Stimulated activated CD8-positive, alpha-beta memory T cell treated with anti-CD3 and anti-CD28 coated beads, Interleukin-4, amount 100 ng/mL, for 1 hour (primary cell): ENCODE data around the gene SH3TC2.
"Not testable (repeated sequence)": the region's sequence is repeated elsewhere in the genome, so short reads cannot be mapped to it uniquely, and the experiment has no call there.

Experiments
- DNase-seq, 2 donors: peaks; one replicate each; pipeline ENCODE4 v3.0.0-alpha.2; 2020; ENCODE audit warnings: low read depth in 2 of 2, low spot score in 1 of 2

Gene SH3TC2

DNA sequence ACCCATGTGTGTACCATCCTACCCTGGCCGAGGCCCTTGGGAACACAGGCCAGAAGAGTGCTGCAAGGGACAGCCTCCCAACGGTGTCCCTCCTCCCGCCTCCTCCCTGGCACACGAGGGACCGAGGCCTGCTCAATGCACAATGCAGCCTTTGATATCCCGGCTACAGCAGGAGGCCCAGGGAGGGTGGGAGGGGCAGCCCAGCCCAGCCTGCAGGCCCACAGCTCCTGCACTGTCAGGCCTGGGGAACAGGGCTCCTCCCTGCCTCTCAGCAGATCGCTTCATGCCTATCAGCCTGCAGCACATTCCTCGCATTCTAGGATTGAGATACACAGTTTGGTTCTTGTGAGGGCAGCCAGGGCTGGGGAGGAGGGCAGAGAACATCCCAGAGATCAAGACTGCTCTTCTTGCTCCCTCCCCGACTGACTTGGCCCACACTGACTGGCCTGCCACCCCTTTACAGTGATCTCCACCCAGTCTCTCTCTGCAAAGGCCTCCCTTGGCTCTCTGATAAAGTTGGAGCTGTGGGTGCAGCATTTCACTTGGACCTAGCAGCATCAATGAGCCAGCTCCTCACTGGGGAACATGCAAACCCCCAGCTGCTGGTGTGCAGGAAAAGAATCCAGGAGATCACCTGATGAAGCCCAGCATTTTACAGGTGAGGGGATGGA, at the start of gene SH3TC2:
TSS of gene SH3TC2 (minus strand) at position 46 of the 671 bp plus-strand sequence. CDS start at position 6, 40 bp downstream.
- DNase-seq: no peak

DNA sequence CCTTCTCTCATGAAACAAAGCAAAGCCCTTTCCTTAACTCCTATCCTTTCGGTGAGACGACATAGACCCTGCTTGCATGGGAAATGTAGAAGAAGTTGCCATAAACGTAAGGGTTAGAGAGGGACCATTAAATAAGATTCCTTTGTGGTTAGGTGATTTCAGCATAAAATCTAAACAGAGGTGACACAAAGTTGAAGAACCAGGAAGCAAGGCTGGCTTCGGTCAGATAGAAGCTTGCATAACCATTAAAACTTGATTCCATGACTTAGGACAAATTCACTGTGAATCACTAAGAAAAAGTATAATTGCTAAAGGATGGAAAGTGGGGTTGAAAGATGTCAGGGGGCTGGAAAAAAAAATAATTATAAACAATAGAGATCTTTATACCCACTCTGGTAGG, 47.5 kb upstream of the SH3TC2 start:
- no peak for DNase-seq

DNA sequence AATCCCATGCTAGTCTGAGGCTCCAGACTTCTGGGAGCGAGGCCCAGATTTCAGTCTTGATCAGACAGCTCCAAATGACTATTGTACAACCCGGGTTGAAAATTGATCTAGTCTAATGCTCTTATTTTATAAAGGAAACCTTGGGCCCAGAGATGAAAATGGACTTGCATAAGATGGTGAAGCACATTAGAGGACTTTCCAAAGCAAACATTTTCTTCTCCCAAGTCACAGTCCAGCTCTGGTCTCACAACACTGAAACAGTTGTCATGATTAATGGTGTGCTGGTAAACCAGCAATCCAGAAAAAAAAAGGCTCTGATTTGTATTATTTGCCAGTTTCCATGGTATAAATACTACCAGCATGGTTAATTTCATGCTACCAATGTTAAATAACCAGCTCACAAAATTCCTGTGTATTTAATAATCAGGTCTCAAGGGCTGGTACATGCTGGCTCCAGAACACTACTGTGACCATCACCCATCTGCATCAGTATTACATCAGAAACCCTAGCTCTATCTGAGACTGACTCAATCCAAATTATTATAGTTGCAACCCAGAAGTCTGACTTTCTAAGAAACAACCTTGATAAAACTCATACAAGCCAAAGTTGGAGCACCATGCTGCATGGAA, 45.9 kb upstream of the SH3TC2 start:
- no peak for DNase-seq

DNA sequence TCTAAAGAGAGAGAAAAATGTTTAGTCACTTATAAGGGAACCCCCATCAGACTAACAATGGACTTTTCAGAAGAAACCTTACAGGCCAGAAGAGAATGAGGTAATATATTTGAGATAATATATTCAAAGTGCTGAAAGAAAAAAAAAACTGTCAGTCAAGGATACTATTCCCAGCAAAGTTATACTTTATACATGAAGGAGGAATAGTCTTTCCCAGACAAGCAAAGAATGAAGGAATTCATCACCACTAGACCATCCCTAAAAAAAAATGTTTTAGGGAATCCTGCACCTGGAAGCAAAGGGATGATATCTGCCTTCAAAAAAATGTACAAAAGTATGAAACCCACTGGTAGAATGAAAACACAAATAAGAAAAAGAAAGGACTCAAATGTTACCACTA, 37.5 kb upstream of the SH3TC2 start:
- DNase-seq: no peak

DNA sequence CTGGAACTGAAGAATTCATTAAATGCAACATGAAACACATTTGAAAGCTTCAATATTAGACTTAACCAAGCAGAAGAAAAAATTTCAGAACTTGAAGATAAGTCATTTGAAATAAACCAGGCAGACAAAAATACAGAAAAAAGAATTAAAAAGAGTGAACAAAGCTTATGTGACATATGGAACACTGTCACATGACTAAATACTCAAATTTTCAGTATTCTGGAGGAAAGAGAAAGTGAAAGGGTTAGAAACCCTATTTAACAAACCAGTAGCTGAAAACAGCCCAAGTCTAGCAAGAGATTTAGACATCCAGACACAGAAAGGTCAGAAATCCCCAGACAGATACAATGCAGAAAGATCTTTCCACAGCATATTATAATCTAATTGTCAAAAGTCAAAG, 37.1 kb upstream of the SH3TC2 start:
- DNase-seq: no peak

DNA sequence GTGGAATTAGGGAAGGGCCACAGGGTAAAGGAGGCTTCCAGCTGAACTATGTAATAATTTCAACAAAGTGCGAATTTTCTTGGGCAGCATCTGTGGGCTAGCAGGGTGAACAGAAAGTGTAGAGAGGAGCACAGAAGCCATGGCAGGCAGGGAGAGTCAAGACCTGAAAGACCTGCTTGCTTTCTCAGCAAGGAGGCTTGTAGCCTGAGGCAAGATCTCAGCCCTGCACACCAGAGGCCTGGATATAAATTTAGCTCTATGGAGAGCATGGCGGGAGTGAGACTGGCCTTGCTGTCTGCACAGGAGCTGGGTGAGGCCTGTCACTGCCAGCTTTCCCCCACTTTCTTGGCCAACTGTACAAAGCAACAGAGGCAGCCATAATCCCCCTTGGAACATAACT, 32.1 kb upstream of the SH3TC2 start:
- DNase-seq: no peak

DNA sequence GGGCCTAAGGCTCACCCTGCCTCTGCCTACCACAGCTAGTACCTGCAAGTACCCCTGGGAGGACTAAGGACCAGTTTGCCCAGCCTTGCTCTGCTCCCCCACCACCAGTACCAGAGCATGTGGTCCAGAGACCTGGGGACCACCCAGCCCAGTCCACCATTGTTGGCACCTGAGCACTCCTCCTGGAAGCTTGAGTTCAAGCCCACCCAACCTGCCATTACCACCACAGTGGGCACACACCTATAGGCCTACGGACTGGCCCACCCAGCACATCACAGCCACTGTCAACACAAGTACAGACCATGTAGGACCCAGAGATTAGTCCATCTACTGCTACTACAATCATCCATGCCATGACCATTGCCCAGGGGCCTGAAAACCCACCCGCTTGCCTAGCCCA, 30.8 kb upstream of the SH3TC2 start:
- DNase-seq: no peak

DNA sequence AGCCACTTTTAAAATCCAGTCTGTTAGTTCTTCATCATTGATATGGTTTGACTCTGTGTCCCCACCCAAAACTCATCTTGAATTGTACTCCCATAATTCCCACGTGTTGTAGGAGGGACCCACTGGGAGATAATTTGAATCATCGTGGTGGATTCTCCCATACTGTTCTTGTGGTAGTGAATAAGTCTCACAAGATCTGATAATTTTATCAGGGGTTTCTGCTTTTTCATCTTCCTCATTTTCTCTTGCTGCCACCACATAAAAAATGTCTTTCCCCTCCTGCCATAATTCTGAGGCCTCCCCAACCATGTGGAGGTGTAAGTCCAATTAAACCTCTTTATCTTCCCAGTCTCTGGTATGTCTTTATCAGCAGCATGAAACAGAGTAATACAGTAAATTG, 26.9 kb upstream of the SH3TC2 start:
- DNase-seq: no peak

DNA sequence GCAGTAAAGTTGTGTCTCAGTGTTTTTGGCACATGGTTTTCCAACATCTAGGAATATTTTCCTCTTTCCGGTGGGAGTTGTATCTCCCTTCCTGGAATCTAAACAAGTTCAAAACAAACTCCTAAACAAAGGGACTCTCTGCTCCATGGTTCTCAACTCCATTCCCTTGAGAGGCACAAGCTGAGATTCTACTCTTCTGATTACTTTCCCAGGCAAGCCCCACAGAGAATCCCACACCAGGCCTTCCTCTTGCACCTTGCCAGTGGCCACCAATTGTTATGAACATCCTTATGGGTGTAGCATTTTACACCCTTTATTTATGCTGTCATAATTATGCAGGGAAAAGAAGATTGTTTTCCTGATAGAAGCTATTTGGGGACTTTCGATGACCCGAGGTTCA, 25.8 kb upstream of the SH3TC2 start:
- DNase-seq: no peak

DNA sequence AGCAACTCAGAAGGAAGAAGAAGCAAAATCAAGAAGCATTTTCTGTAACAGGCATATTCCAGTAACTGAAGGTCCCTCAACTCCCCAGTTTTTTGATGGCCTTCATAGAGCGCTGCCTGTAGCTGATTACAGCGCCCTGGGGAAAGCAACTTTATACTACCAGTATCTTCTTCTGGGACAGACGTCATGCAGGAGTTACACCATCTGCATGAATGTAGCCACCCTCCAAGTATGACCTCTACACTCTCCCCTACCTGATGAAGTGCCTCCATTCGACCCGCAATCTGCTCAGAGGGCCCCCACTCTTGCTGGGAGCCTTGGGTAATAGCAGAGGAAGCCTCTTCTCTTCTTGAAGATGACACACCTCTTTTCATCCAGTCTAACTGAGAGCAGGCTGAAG, 21.0 kb upstream of the SH3TC2 start:
- DNase-seq: no peak

DNA sequence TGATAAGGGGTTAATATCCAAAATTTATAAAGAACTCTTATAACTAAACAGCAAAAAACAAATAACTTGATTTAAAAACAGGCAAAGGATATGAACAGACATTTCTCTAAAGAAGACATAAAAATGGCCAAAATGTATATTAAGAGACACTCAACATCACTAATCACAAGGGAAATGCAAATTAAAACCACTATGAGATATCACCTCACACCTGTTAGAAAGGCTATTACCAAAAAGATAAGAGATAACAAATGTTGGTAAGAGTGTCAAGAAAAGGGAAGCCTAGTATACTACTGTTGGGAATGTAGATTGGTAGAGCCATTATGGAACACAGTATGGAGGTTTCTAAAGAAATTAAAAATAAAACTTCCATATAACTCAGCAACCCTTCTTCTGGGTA, 19.4 kb upstream of the SH3TC2 start:
- no peak for DNase-seq

DNA sequence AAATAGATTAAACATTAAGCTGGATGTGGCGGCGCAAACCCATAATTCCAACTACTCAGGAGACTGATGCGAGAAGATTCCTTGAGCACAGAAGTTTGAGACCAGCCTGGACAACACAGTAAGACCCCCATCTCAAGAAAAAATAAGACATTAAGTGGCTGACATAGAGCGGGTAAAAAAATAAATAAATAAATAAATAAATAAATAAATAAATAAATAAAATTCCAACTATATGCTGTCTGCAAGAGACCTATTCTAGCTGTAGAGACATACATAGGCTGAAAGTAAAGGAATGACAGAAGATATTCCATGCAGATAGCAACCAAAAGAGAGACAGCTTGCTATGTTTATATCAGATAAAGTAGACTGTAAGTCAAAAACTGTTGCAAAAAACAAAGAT, 17.4 kb upstream of the SH3TC2 start:
- DNase-seq: no peak

DNA sequence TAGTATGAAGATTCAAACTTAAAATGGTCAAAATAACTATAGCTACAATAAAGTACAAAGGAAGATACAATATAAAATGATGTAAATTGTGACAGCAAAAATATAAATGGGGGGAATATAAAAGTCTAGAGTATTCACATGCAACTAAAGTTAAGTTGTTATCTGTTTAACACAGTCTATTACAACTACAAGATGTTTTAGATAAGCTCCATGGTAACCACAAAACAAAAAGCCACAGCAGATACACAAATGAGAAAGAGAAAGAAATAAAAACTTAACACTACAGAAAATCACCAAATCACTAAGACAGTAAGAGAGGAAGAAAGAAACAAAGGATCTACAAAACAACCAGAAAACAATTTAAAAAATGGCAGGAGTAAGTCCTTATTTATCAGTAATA, 17.0 kb upstream of the SH3TC2 start:
- DNase-seq: no peak

DNA sequence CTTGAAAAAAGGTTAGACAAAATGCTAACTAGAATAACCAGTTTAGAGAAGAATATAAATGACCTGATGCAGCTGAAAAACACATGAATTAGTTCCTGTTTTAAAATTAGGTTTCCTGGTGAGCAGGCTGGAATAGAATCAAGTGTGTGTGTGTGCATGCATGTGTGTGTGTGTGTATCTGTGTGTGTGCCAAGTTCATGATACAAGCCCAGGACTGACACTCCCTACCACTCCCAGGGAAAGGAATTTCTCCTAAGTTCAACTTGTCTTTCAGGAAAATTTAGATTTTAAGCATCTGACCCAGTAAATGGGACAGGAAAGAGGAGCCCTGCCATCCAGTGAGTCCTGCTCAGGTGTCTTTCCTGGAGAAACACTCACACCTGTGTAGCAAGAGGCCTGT, 11.2 kb upstream of the SH3TC2 start:
- DNase-seq: not testable (repeated sequence)

DNA sequence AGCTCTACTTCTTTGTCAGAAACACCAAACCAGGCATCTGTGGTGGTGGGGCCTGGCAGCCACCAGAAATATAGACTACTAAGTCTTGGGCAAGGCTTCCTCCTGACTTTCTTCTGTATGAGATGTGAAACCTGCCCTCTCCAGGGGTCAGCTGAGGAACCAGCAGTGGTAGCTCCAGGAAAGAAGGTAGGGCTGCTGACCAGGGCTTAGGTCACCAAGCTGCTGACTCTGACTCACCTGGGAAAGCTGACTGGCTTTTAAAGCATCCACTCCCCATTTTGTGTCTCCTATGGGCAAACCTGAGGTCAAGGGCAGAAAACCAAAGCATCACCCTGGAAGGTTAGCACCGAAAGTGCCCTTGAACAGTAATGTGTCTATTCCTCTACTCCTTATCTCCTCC, 10.4 kb upstream of the SH3TC2 start:
- DNase-seq: no peak

DNA sequence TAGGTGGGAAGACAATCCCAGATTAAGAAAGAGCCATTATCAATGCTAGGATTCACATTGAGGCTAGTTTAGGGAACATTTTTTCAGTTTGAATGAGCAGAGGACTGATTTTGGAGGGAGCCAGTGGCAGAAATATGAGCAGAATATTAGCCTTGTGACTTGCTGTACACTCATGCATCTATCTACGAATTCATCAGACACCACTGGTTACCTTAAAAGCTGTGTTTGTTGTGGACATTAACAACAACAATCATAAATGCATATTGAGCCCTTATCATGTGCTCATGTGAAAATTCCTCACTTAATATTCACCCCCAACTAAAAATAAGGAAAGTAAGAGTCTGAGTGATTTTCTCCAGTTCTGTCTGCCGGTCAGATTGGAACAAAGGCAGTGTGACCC, 9.9 kb upstream of the SH3TC2 start:
- DNase-seq: no peak

DNA sequence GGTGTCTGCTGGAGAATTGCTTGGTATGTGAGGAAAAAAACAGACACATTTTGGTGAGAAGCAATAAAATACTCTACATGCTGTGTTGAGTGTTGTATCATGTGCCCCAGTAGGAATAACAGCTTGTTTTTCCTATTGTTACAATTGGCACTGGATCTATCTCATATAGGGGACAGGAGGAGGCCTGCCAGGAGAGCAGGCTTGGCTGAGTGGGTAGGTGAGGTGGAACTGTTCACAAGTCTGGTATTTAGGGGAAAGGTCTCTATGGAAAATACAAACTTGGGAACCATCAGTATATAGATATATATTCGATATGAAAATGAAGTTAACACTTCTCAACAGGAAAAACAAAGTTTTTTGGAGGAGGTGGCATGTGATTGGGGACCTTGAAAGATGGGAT, 9.5 kb upstream of the SH3TC2 start:
- DNase-seq: no peak

DNA sequence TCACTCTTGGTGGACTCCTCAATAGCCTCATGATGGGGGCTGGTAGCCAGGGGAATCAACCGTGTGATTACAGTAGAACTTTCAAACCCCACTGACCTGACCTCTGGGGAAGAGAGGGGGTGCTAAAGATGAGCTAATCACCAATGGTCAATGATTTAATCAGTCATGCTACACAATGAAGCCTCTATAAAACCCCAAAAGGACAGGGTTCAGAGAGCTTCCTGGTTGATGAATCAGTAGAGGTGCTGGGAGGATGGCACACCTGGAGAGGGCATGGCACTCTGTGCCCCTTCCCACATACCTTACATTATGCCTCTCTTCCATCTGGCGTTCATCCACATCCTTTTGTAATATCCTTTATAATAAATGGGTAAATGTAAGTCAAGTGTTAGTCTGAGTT, 8.9 kb upstream of the SH3TC2 start:
- DNase-seq: no peak

DNA sequence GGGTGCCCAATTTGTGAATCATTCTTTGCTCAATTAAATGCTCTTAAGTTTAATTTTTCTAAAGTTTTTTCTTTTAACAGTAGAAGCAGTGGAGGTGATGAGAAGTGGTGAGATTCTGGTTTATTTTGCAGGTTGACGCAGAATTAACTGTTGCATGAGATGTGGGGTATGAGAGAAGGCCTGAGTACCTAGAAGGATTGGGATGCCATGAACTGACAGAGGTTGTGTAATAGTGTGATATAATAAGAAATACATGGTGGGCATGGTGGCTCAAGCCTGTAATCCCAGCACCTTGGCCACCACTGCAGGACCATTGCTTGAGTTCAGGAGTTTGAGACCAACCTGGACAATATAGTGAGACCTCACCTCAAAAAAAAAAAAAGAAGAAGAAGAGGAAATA, 8.4 kb upstream of the SH3TC2 start:
- no peak for DNase-seq

DNA sequence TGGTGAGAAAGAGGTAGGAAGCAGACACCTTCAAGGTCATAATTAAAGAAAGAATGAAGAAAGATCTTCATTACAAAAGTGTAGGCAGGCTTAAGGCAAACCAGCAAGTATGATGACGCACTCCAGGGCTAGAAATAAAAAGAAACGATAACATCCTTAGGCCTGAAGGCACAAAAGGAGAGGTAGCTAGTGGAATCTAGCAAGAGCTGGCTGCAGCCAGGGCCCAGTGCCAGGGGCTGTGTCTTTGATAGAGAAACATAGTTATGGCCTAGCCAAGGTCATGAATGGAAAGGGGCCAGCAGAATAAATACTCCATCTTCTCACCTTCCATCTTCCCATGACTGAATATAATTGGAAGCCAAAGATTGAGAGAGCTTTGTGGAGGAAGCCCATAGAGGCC, 6.8 kb upstream of the SH3TC2 start:
- no peak for DNase-seq

DNA sequence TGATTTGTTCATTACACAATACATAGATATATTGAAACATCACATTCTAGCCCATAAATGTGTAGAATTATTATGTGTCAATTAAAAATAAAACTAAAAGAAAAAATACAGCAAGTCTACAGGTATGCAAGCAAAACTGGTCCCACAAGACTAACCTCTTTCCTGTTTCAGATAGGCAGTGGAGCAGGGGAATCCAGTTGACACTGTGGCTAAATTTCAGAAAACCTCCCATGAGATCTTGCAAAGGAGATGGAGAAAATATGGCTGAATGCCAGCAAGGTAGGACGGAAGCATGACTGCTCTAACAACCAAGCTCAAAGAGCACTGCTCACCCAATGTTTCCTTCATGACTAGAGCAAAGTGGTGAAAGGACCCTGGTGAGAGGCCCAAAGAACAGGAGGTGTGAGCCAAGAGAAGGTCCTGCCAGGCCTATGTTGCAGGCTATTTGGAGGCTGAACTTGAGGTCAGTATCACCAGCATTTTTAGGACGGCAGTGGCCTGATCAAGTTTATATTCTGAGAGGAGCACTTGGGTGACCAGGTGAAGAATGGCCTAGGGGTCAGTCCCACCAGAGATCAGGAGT, 1.1 kb upstream of the SH3TC2 start:
- DNase-seq: no peak

DNA sequence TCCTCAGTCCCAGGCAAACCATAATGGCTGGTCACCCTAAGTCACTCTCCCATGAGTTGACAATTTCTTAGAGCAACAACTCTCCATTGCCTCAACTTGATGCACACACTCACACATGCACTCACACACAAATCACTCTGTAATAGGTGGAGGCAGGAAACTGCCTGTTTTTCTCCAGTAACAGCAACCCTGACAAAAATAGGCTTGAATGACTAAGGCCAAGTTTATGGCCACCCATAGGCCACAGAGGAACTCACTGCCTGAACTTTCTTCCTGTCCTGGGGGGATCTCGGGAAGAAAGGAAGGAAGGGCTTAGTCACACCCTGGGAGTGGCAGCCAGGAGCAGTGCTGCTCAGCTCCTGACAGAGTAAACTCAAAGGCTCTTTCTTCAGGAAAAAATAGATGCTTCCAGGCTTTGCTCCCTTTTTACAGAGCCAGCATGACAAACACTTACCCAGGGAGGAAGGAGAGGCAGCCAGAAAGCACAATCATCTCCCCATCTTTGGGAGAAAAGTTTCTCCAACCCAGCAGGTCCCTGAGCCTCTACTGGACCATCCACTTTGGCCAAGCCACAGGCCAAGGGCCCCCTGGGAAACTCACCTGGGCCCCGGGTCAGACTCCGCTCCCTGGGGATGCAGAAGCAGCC, 368 bp downstream of the SH3TC2 start:
- no peak for DNase-seq
